GM12801 (cell line): Measurements from ENCODE around the gene MFAP3L.

Source experiments
- TF ChIP-seq, protein P1 (sequence below): IDR thresholded peaks from one replicate; pipeline ENCODE4 v1.5.1; 2011; ENCODE audit warnings: control low read depth; ENCODE audit not compliant: insufficient read length; ENCODE audit errors: extremely low read depth

MFAP3L gene

DNA sequence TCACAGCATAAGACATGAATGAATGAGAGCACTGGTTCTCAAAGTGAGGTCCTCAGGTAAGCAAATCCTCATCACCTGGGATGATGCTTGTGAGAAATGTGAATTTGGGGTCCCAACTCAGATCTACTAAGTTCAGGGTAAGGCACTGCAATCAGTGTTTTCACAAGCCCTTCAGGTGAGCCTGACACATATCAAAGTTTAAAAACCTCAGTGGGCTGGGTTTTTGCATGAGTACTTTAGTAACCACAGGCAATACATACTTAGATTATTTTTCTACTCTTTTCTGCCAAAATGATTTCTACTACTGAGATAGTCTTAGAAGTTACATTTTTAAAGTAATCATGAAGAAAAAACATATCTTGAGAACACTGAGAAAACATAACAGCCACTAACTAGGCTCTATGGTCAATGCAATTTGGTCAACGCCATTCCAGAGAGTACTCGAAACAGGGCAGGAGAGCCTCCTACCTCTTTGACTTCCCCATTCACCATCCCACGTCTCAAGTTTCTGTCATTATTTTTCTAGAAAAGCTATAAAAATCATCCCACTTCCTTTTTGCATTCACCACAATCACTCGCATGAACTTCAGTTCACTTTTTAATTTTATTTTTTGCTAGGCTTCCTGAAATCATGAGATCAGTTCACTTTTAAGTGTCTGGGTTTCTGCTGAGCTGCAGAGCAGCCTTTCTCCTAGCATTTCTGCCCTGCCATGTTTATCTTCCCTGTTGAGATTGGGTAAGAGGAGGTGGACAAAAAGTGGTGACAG is 73.8 kb downstream of the MFAP3L start:
- TF ChIP-seq, protein P1, sequence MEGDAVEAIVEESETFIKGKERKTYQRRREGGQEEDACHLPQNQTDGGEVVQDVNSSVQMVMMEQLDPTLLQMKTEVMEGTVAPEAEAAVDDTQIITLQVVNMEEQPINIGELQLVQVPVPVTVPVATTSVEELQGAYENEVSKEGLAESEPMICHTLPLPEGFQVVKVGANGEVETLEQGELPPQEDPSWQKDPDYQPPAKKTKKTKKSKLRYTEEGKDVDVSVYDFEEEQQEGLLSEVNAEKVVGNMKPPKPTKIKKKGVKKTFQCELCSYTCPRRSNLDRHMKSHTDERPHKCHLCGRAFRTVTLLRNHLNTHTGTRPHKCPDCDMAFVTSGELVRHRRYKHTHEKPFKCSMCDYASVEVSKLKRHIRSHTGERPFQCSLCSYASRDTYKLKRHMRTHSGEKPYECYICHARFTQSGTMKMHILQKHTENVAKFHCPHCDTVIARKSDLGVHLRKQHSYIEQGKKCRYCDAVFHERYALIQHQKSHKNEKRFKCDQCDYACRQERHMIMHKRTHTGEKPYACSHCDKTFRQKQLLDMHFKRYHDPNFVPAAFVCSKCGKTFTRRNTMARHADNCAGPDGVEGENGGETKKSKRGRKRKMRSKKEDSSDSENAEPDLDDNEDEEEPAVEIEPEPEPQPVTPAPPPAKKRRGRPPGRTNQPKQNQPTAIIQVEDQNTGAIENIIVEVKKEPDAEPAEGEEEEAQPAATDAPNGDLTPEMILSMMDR = no peak

DNA sequence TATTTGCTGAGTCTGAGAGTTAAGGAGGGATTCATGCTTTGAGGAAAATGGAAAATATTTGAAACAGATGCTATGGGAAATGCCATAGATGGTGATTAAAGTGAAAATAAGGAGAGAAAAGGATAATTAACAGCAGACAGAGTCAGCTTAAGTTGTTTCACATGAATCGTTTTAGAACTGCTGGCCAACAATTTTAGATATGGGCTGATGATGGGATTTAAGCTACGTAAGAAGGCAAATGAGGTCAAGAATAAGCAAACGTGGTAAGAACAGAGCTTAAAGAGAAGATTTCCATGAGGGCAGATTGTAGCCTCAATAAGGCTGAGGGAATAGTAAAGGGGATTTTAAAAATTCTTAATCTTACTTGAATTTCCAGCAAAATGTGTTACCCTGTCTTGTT is 77.9 kb downstream of the MFAP3L start:
- TF ChIP-seq, protein P1 = no peak

DNA sequence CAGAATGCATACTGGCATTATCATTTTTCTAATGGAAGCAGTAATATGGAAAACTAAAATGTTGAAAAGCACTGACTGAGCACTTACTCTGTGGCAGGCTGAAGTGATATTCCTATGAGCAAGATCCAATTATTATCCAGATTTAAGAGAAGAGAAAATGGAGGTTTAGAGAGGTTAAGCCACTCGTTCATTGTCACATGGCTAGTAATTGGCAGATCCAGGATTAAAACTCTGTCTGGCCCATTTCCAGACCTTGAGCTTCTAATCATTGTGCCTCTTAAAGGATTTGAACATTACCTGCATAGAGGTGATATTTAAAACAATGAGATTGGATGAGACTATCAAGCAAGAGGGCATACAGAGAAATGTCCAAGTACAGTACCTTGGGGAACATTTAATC is 80.6 kb downstream of the MFAP3L start:
- TF ChIP-seq, protein P1 = no peak

DNA sequence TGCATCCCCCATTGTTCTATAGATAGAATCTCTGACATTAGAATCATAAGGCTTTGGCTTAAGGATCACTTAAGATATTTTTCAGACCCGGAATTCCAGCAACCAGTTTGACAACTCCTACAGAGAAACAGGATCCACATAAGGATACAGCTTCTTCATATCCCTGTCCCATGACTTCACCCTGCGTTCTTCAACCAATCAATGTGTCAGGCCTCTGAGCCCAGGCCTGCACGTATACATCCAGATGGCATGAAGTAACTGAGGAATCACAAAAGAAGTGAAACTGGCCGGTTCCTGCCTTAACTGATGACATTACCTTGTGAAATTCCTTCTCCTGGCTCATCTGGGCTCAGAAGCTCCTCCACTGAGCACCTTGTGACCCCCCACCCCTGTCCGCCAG is 85.1 kb downstream of the MFAP3L start:
- TF ChIP-seq, protein P1 = no peak

DNA sequence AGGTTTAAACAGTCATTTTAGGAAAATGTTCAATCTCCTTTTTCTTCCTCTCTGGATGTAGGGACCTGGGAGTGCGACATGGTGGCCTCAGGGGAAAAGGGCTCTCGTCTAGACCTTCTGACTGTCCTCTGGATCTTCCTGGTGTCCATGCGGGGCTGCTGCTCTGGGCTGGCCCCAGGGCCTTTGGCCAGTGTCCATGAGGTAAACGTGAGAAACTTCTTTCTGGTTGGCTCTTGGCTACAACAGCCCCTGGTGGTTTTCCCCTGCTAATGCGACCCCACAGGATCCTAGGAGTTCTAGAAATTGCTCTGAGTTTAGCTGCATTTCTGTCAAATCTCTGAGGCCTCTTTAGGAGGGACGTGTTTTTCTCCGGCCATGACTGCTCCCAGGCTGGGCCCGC is 85.7 kb downstream of the MFAP3L start:
- TF ChIP-seq, protein P1 = no peak
